ENCODE data around the gene CHCHD1. TPM values are rescaled to one million over a fixed set of nuclear protein-coding genes. Genes with fewer than 3 reads are reported as not detected.

Gene CHCHD1
- total RNA-seq, 1 donor from 2014 or later: 19.4 TPM

DNA sequence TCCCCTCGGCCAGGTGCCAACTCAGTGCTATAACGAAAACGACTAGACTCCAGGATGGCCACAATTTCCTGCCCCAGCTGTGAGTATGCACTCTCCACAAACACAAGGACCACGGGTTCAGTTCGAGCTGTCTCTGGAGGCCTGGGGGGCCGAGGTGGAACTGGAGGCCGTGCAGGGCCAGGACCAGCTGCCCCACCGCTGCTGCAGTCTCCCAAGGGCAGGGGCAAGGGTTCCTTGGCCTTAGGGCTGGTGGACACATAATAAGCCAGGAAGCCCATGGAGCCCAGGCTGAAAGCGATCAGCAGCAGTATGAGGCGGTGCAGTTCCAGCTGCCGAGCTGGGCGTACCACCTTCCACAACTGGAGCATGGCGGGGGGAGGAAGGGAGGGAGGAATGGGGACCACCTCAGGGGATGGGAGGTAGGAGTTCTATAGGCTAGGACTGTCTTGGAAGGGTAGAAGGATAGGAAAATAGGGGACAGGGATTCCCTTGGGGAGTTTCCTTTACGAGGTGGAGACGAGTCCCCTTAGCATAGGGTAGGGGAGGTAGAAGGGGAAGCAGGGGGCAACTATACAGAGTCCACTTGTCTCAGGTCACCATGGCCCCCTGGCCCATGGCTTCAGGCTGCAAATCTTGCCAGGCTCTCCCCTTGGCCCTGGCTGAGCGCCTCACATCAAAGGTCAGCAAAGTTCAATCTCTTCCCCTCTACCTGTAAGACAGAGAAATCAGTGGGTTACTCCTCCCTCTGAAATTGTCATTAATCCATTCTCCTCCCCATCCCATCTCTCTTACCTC lies 26.4 kb downstream of the CHCHD1 start:
- no peak for ATAC-seq
- Histone ChIP-seq H3K9me3 (no peaks in the 10 kb centered on the region), H3K36me3 (peaks cover 52% of the 10 kb centered on the region), H3K27ac (no peak overlapping the region), H3K4me1 (peaks cover 13% of the 10 kb centered on the region), H3K4me3 (no peak overlapping the region), H3K27me3 (no peaks in the 10 kb centered on the region)
- no peak for TF ChIP-seq CTCF (IDR thresholded peaks at IDR 0.05)
- intact Hi-C loops (cut with DNase I): no loop called here
- no peak for DNase-seq

GRCh38 chr10:73809061-73809818 lies 27.4 kb downstream of the CHCHD1 start:
- ATAC-seq: no peak
- H3K4me3 ChIP-seq: no peak overlapping the region
- no peak for TF ChIP-seq CTCF (IDR thresholded peaks at IDR 0.05)

DNA sequence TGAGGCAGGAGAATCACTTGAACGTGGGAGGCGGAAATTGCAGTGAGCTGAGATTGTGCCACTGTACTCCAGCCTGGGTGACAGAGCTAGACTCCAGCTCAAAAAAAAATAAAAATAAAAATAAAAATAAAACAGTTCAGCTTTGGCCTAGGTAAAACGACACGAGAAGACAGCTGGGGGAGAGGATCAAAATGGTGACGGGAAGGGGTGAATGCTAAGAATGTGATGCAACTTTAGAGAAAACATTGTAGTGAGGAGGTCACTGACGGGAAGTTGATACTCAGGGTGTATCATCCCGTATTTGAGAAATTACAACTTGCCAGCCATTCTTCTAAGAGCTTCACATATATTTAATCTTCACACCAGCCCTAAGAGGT lies 28.5 kb downstream of the CHCHD1 start:
- peaks cover 50% of the 10 kb centered on the region for H3K36me3 ChIP-seq
- H3K27me3 ChIP-seq: no peaks in the 10 kb centered on the region
- H3K4me3 ChIP-seq: peak overlapping the region; percentile 86
- H3K4me1 ChIP-seq: peaks cover 13% of the 10 kb centered on the region
- H3K27ac ChIP-seq: peak overlapping the region; percentile 95
- no peaks in the 10 kb centered on the region for H3K9me3 ChIP-seq
- no peak for TF ChIP-seq CTCF (IDR thresholded peaks at IDR 0.05)
- intact Hi-C loops (cut with DNase I): no loop called here
- ATAC-seq (no peak), DNase-seq (no peak)

More at GRCh38 chr10:73809061-73809818, 27.4 kb downstream of the CHCHD1 start:
- peaks cover 50% of the 10 kb centered on the region for H3K36me3 ChIP-seq
- H3K9me3 ChIP-seq: no peaks in the 10 kb centered on the region
- H3K4me1 ChIP-seq: peaks cover 13% of the 10 kb centered on the region
- intact Hi-C loops (cut with DNase I): no loop called here
- H3K27ac ChIP-seq: no peak overlapping the region
- no peaks in the 10 kb centered on the region for H3K27me3 ChIP-seq
- DNase-seq: no peak

DNA sequence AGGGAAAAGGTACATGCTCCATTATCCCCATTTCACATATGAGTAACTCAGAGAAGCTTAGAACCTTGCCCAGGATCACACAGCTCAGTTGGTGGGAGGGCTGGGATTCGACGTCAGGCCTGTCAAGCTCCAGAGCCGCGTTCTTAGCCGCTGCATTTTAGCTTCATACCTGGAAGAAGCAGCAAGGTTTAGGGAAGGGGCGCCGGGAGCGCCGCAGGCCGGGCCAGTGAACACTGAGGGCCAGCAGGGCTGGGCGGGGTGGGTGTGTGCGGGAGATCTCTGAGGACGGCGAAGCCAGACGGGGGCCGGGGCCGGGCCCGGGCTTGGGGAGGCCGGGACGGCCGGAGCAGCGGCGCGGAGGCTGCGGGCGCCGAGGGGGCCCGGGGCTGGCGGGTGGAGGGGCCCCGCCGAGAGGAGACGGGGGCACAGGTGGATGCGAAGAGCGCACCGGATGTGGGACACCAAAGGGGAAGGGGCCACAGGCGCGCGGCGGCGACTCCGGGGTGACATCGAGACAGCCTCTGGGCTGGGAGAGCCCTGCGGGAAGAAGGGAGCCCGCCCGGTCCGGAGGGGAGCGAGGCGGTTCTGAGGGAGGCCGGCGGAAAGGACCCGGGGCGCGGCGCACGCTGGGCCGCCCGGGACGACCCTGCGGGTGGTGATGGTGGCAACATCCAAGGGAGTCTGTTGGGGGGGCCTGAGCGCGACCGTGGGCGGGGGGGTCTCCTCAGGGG lies 29.1 kb downstream of the CHCHD1 start:
- DNase-seq (peak; percentile 83), ATAC-seq (peak; percentile 27)
- Histone ChIP-seq H3K4me3 (peak overlapping the region; percentile 86), H3K27me3 (no peaks in the 10 kb centered on the region), H3K4me1 (peaks cover 13% of the 10 kb centered on the region), H3K36me3 (peaks cover 45% of the 10 kb centered on the region), H3K27ac (peak overlapping the region; percentile 95), H3K9me3 (no peaks in the 10 kb centered on the region)
- intact Hi-C loops (cut with DNase I): no loop called here
- no peak for TF ChIP-seq CTCF (IDR thresholded peaks at IDR 0.05)

DNA sequence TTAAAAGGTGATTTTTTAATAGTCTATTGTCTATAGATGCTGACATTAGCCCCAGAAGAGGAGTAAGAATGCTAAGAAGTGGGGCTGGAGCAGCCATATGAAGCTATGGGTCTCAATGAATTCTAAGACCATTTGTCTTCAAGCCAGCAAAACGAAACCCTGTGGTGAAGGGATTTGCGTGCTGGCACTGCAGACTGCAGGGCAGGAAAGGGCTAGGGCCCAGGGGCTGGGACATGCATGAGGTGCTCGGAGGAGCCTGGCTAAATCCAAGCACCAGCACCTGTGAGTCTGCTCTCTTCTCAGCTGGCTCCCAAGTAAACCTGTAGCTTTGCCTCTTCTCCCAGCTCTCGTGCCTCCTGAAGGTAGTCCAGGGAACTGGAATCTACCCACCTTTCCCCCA lies 30.8 kb downstream of the CHCHD1 start:
- no peak overlapping the region for H3K4me3 ChIP-seq
- H3K27ac ChIP-seq: no peak overlapping the region
- H3K4me1 ChIP-seq: peaks cover 19% of the 10 kb centered on the region
- no peak for TF ChIP-seq CTCF (IDR thresholded peaks at IDR 0.05)
- ATAC-seq (no peak), DNase-seq (no peak)
- no peaks in the 10 kb centered on the region for H3K9me3 ChIP-seq
- no peaks in the 10 kb centered on the region for H3K27me3 ChIP-seq
- peaks cover 38% of the 10 kb centered on the region for H3K36me3 ChIP-seq
- intact Hi-C loops (cut with DNase I): no loop called here

Data from upper lobe of right lung (tissue), 1 donor.